Uterus (tissue), 2 donors: ENCODE measurements around the gene PELI2.

Experiments used
- POLR2A ChIP-seq, 2 donors: fragments of 450-650 bp; IDR thresholded peaks; one replicate each; pipeline ENCODE4 v1.6.1; 2016; ENCODE audit warnings: antibody characterized with exemption in 2 of 2, mild to moderate bottlenecking in 1 of 2, moderate library complexity in 1 of 2
- TF ChIP-seq, protein P1 (sequence below), 4 experiments: fragments of 200-600 bp in 2 of 4; fragments of 450-650 bp in 2 of 4; sonication (generic) in 2 of 4; IDR thresholded peaks; one replicate each; pipeline ENCODE4 v1.5.1; 2016 to 2019; ENCODE audit warnings: antibody characterized with exemption in 4 of 4, mild to moderate bottlenecking in 2 of 4, moderate library complexity in 1 of 4

DNA sequence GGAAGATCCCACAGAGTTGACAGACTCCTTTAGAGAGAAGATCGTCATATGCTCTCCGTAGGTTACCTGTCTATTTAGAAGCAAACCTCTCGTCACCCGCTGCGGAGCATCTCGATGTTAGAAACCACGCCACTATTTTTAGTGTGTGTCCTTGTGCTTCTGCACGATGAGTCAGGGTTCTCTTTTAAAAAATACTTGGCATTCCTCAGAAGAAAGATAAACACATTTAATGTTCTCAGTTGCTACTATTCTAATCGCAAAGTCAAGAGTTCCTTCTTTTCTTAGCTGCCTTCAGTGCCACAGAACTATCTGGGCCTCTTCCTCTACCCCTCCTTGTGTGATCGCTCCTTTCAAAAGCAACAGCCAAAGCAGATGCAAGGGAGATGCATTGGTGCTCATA, 192.4 kb downstream of the PELI2 start:
- TF ChIP-seq, protein P1, sequence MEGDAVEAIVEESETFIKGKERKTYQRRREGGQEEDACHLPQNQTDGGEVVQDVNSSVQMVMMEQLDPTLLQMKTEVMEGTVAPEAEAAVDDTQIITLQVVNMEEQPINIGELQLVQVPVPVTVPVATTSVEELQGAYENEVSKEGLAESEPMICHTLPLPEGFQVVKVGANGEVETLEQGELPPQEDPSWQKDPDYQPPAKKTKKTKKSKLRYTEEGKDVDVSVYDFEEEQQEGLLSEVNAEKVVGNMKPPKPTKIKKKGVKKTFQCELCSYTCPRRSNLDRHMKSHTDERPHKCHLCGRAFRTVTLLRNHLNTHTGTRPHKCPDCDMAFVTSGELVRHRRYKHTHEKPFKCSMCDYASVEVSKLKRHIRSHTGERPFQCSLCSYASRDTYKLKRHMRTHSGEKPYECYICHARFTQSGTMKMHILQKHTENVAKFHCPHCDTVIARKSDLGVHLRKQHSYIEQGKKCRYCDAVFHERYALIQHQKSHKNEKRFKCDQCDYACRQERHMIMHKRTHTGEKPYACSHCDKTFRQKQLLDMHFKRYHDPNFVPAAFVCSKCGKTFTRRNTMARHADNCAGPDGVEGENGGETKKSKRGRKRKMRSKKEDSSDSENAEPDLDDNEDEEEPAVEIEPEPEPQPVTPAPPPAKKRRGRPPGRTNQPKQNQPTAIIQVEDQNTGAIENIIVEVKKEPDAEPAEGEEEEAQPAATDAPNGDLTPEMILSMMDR (IDR thresholded peaks at IDR 0.05), result no peak
- TF ChIP-seq POLR2A (IDR thresholded peaks at IDR 0.05), result no peak
